Fibroblast of peridontal ligament (primary cell): ENCODE measurements around the gene BET1.
"Not testable (repeated sequence)": the region's sequence is repeated elsewhere in the genome, so short reads cannot be mapped to it uniquely, and the experiment has no call there.

Experiments used
- DNase-seq: peaks from one replicate; pipeline ENCODE4 v3.0.0-alpha.2; 2010; ENCODE audit errors: extremely low read depth

The BET1 gene, protein sequence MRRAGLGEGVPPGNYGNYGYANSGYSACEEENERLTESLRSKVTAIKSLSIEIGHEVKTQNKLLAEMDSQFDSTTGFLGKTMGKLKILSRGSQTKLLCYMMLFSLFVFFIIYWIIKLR

DNA sequence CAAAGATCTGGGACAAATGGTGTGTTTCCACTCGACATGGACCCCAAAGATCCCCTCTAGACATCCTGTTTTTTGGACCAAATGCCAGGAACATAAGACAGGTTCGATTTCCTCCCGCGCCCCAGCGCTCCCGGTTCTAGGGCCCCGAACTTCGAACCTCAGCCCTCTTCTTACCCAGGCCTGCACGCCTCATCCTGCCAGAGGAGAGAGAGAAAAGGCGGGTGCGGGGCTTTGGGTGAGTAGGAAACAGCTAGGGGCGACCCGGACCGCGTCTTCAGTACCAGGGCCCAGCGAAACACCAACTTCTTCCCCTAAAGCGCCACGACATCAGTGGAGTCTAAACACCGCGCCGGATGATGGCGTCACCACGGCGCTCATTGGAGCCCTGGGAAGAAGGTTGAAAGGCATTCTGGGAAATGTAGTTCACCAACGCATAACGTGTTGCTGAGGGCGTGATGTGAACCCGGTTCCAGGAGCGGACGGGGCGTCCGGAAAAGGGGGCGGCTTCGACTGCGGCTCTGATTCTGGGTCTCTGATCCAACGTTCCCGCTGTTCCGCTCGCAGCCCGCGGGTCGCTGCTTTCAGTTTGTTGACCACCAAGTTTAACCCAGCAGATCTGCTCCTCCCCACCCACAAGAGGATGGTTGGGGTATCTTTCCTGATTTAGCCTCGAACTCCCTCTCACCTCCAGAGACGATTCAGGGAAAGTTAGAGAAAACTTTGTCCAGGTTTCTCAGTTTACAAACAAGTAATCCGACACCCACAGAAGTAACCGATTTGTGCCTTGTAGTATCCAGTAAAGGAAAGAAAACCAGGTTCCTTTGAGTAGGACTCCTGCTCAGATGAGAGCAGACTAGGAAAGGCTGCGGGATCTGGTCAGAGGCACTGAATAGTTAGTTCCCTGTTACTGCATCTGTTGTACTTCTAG lies at the start of gene BET1:
TSS of gene BET1 (minus strand) at position 332 of the 928 bp plus-strand sequence. CDS start at position 193, 139 bp downstream.
- peak; percentile 98 for DNase-seq

DNA sequence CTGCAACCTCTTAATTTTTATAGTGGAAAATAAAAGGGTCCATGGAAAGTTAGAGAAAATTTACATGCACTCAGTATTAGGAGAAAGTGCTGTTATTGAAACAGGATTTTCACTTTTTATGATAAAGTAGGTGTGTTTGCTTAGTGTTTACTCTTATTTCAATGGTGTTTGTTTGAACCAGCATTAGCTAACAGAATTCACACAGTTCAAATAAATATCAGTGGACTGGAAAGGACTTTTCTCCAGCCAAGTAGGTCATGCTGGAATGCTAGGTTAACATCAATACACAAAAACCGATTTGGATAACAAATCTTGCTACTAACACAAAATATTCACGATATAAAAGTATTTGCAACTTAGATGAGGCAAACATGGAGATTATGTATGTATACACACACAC lies 49.4 kb upstream of the BET1 start:
- DNase-seq, result no peak

DNA sequence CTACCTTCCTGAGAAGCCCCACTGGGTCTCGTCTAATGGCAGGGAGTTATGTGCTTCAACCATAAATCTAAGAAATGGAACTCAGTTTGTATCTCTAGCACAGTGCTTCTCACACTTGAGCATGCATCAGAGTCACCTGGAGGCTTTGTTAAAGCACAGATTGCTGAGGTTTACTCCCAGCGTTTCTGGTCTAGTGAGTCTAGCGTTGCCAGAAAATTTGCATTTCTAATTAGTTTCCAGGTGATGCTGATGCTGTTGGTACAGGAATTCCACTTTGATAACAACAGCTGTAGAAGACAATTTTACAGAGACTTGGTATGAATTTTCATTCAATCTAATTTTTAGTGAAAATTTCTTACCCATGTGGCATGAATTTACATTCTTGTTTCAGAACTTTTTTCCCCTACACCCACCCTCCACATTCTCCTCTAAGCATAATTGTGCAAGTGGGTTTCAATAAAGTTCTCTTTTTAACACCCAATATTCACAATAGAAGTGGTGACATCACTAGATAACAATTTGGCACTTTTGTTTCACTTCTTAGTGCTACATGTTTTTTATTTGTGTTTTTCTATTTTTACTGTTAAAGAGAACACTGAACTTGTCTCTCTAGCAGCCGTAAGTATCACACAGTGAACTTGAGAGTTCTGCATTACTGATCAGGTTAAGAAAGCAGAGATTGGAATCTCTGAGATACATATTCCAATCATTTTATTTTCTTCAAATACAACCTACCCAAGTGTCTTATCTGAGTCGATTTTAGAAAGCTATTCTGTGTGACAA lies 48.4 kb upstream of the BET1 start:
- DNase-seq, result no peak

DNA sequence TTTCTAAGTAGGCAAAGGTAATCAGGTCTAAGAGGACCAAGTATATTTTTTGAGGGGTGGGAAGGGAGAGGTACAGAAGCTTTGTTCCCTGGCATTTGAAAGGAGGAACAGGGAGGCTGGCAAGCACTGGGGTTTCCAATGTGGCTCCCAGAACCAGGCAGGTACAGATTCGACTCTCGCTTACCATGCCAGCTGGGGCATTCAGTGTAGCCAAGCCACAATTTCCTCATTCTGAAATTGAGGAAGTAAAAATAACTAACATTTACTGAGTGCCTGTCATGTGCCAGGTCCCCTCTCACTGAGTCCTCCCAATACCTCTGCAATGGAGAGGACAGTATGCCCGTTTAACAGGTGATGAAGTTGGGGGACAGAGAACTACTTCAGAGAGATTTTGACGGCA lies 45.9 kb upstream of the BET1 start:
- DNase-seq, result no peak

DNA sequence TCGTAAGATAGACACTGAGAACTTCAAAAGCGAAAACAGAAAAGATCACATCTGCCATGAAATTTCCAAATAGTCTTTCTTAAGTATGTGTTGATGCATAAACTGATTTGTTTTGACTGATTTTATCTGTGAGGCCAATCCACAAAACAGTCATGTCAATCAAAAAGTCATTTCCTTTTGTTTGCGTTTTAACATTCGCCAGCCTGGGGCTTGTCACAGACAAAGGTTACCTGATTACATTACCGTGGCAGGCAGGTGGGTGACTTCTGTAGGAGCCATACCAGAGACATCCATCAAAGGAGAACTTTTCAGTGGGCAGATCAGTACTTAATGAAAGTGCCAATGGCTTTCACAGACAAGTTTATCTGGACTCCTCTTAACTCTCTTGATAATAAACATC lies 45.5 kb upstream of the BET1 start:
- DNase-seq, result no peak

DNA sequence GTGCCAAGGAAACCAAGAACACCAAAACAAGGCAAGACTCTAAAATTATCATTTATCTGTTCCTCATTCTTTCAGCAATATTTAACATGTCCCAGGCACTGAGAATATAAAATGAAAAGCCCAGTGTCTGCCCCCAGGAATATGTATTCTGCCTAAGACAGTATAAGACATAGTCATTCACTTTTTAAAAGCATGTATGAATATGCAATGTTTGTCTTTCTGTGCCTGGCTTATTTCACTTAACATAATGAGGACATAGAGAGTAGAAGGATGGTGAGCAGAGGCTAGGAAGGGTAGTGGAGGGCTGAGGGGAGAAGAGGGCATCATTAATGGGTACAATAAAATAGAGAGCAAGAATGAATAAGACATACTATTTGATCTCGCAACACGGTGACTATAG lies 44.6 kb upstream of the BET1 start:
- no peak for DNase-seq

DNA sequence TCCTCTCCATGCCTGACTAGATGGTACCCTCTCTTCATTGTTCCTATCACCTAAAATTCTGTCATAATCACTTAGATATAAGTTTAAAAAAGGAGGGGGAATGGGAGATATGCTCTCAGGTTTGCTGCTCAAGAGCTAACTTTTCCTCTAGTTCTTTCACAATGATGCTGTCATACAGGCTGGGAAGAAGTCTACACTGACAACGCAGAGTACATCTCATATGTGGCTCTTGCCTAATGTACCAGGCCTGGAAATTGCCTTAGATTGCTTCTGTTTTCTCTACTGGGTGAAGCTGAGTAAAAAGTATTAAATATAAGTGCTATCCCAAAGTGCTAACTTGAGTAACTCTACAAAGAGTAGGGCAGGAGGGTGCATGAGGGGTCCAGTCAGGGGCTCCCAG lies 43.8 kb upstream of the BET1 start:
- DNase-seq, result no peak

DNA sequence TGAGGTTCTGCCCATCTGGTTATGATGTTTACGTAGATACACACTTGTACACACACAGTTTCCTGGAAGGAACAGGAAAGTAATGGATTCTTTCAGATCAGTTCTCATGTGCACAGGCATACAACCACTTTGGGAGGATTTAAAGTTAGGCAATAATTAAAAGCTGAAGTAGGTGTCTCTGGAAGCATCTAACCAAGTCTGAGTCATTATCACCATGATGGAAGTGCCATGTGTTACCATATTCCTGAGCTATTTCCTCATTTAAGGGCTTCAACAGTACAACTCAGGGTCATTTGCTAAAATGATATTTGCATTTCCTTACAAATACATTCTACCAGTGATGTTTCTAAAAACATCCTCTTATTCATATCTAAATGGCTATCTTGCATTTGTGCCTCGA lies 41.4 kb upstream of the BET1 start:
- DNase-seq, result no peak

DNA sequence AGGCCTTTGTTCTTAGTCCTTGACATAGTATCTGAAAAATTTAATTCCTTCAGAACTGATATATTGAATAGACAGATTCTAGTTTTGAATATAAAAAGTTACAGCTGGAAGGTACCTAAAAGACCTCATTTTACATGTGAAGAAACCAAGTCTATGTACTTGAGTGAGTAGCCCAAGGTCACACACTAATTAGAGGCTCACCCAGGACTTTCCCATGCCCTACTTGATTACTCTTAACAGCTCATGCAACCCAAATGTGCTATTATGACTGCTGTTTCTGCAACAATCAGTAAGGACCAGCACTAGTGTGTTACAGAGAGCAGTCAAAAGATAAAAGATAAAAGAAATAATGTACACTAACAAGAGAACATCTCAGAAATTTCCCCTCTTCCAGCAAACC lies 40.7 kb upstream of the BET1 start:
- DNase-seq, result no peak

DNA sequence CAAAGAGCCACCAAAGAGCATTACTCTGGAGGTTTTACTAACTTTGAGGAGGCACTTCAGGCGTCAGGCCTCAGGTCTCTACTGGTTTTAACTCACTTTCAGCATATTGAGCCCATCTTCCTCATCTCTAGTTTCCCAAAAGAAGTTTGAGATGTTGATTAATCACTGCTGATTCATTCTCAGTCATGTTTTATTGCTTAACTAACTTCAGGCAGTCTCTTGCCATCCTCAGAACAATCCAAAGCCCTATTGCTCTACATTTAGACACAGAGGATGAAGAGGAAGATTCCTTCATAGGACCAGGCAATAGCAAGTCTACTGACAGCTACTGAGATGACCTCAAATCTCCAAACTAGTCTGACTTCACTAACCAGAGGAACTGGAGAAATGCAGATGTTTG lies 39.1 kb upstream of the BET1 start:
- DNase-seq, result peak; percentile 87

DNA sequence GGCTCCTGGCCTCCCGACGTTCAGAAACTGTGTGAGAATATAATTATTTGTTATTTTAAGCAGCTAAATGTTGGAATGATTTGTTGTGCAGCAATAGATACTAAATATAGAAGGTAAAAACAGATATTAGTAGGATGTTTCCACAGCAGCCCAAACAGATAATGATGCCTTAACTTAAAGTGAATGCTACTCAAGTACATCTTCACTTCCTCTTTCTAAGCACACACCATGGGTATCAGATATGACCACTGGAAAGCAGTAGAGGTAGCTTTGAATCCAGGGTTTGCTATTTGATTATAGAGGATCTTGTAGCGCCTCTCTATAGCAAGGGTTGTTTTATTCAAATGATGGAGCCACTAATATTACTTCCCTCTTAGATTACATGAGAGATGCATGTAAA lies 38.2 kb upstream of the BET1 start:
- no peak for DNase-seq

DNA sequence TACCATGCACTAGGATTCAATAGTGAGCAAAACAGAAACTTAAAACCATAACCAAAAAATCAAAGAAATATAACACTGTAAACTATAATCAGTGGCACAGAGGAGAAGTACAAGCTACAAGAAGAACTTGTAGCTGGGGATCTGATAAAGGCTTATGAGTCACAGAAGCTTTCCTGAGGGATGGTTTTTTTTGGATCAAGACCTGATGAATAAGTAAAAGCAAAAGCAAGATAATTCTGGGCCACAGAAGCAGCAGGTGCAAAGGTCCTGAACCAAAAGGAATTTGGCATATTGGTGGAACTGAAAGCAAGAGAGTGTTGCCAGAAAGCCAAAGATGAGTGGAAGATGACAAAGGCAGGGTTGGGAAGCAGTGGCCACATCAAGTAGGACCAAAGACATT lies 37.4 kb upstream of the BET1 start:
- peak; percentile 65 for DNase-seq

DNA sequence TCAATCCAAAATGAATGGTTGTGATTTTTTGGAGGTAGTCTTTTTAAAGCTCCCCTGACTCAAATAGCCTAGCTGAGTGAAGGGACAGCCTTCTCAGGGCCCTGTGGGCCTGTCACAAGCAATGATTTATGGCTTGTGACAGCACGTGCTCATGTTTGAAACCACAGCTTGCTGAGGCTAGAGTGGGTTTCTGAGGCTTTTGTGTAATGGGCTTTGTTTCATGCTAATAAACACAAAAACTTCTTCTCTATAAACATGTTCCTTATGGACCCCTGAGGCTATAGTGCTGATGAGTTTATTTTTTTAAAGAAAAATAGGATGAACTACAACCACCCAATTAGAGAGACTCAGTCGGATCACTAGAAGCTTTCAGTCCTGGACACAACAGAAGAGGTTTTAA lies 36.1 kb upstream of the BET1 start:
- DNase-seq, result no peak

DNA sequence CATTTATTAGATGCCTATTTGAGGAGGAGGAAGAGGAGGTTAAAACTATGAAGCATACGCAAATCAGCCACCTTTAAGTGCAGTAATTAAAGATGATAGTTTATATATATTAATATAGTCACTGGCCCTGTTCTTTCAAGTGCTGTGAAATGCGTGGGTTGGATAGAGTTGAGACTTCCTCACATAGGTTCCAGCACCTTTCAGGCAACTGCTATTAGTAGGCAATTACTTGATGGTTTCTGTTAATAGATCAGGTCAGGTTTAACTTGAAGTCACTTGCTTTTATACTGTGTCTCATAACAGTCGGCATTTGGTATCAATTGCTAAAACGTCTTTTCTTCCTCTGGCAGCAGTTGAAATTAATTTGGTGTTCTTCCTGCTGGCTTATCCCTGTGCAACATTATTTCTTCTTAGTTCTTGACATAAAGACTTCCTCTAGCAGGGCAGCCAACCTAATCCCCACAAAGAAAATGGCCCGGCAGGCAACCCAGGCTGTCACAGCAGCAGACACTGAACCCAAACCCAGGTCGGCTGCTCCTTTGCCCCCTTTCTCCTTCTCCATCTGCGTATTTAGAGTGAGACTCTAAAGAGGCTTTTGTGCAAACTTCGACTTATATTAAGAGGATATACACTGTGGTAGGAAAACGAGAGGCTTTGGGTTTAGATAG lies 35.3 kb upstream of the BET1 start:
- DNase-seq, result no peak

DNA sequence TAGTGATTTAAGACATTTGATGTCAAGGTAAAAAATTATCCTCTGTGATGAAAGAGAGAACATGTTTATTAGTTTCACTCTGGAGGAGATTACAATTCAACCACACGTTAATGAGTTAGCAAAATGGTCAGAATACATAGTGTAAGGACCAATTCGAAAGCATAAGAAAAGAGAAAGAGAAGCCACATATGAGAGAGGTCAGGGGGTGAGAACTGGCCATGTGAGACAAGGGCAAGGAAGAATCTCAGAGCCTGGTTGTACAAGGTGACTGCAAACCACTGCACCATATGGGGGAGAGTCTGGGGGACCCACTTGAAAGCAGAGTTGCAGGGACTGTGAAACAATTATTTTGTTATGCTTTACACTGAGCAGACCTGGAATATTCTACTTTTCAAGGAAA lies 27.7 kb upstream of the BET1 start:
- no peak for DNase-seq

DNA sequence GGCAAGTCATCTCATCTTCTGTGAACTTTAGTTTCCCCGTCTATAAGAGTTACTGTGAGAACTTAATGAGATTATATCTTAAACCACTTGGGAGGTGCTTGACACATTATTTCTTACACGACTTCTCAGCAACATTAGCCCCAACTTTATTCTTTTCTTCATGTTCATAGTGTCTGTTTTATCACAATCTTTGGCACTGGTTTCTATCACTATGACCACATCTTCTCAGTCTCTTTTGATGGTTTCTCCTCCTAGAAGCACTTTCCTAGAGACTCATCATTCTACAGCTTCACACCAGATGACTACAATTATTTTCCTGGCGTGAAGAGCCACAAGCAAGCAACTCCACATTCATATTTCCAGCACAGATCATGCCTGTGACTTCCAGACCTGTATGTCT lies 26.5 kb upstream of the BET1 start:
- no peak for DNase-seq

DNA sequence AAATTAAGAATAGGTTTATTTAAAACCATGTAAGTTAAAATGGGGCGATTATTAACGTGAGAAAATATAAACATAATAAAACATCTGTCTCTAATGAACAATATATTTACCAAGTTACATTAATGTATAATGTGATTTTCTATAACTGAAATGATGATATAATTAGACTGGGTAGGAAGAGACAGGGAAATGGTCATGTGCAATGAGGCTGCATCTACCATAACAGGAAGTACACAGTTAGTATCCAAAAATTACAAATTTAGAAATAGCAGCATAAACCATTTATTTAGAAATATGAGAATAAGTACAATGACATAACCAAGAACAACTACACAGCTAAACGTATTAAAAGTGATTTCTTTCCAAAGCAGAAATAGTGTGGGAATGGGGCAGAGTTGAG lies 25.8 kb upstream of the BET1 start:
- DNase-seq, result no peak

DNA sequence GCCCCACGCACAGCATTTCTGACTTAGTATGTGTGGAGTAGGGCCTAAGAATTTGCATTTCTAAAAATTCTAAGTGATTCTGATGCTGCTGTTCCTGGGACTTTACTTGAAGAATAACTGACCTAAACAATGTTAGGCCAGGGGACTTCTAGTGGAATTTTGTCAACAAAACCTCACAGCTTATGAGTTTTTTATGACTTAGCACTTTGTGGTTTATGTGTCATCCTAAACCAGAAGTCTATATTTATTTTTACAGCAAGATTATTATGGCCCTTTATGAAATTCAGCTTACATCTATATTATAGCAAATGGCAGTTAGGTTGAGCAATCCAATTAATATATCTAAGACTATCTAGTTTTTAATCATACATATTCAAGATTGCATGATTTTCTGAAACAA lies 24.6 kb upstream of the BET1 start:
- DNase-seq, result peak; percentile 73

DNA sequence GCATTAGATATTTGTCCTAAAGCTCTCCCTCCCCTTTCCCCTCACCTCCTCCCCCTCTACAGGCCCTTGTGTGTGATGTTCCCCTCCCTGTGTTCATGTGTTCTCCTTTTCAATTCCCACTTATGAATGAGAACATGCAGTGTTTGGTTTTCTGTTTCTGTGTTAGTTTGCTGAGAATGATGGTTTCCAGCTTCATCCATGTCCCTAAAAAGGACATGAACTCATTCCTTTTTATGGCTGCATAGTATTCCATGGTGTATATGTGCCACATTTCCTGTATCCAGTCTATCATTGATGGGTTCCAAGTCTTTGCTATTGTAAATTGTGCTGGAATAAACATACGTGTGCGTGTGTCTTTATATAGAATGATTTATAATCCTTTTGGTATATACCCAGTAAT lies 22.5 kb upstream of the BET1 start:
- not testable (repeated sequence) for DNase-seq

DNA sequence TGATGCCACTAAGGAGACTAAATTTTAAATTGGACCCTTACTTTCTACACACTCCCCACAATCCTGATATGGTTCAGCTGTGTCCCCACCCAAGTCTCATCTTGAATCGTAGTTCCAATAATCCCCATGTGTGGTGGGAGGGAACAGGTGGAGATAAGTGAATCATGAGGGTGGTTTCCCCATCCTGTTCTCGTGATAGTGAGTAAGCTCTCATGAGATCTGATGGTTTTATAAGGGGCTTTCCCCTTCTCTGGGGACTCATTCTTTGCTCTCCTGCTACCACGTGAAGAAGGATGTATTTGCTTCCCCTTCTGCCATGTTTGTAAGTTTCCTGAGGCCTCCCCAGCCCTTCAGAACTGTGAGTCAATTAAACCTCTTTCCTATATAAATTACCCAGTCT lies 18.4 kb upstream of the BET1 start:
- peak; percentile 27 for DNase-seq

DNA sequence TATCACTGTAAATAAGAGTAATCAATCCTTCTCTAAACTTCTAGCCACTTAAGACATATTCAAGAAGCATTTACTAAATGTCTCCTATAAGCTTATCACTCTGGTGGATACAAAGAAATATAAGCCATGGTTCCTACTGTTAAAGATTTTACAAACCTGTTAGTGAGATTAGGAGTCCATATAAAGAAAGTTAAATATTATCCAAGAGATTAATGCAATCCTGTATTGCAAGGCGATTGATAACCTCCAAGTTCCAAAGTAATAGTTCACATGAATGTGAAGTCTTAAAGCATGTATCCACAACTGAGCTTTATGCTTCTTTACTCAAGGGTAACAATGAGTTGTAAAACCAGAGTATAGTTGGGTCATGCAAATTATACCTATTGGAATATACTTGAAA lies 12.6 kb upstream of the BET1 start:
- DNase-seq, result no peak

DNA sequence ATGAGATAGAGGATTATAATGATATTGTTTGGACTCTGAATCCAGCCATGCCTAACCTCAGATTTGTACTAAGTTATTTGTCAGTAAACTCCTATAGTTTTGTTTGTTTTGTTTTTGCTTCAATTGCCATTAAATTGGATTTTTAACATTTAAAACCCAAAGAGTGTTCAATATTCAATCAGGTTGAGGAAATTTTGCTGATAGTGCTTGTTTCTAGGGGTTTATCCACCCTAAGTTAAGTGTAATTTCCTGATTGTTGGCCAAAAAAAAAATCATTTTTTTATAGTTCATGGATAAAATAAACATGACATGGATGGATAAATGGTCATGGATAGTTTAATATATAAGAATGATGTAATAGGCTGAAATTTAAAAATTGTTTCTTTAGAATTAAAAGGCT lies 11.4 kb upstream of the BET1 start:
- no peak for DNase-seq
